WTC11 (cell line): ENCODE data around the gene TMEM184A. TPM values are rescaled to one million over a fixed set of nuclear protein-coding genes. Genes with fewer than 3 reads are reported as not detected.

Source experiments
- ATAC-seq: fragments of 200-7000 bp; cut with Tn5 transposase; 2 replicates; pipeline ENCODE4 v1.10.0; 2021; ENCODE audit warnings: mild to moderate bottlenecking, moderate library complexity
- CTCF ChIA-PET: fragments of 300-600 bp; sonication (Branson Sonifier 250); formaldehyde crosslinking; loops from one replicate; lab custom pipeline; 2021; ENCODE audit warnings: antibody characterized with exemption; lab: Charles Lee
- POLR2A ChIA-PET: fragments of 350-600 bp; sonication (Branson Sonifier 250); formaldehyde crosslinking; loops from one replicate; lab custom pipeline; 2021; ENCODE audit warnings: antibody characterized with exemption; lab: Charles Lee
- DNase-seq: peaks from one replicate; pipeline ENCODE4 v3.0.0; 2021; ENCODE audit warnings: low spot score
- H3K27ac Mint-ChIP-seq: 2 replicates; pipeline ENCODE4 v1.8.0; 2021; ENCODE audit warnings: mixed read lengths
- H3K27me3 Mint-ChIP-seq: 2 replicates; pipeline ENCODE4 v1.8.0; 2021; ENCODE audit warnings: low read depth, mild to moderate bottlenecking, moderate library complexity, mixed read lengths
- H3K36me3 Mint-ChIP-seq: 2 replicates; pipeline ENCODE4 v1.8.0; 2021; ENCODE audit warnings: mixed read lengths
- H3K4me1 Mint-ChIP-seq: 2 replicates; pipeline ENCODE4 v1.8.0; 2022; ENCODE audit warnings: mixed read lengths
- H3K4me3 Mint-ChIP-seq: 2 replicates; pipeline ENCODE4 v1.8.0; 2021; ENCODE audit warnings: mild to moderate bottlenecking, moderate library complexity, mixed read lengths
- H3K9me3 Mint-ChIP-seq: 2 replicates; pipeline ENCODE4 v1.8.0; 2021; ENCODE audit warnings: mixed read lengths
- ETV6 ChIP-seq: sonication (generic); formaldehyde crosslinking; IDR thresholded peaks from 2 replicates; pipeline ENCODE4 v1.8.1; 2022; ENCODE audit warnings: mild to moderate bottlenecking, missing genetic modification reagents
- FOXJ3 ChIP-seq: sonication (generic); formaldehyde crosslinking; IDR thresholded peaks from 2 replicates; pipeline ENCODE4 v1.9.0; 2021; ENCODE audit warnings: missing genetic modification reagents, mild to moderate bottlenecking, borderline replicate concordance
- GTF2I ChIP-seq: fragments of 250-450 bp; sonication (Bioruptor Pico); conservative IDR thresholded peaks from 2 replicates; pipeline ENCODE4 v1.4.0; 2021; ENCODE audit warnings: mild to moderate bottlenecking
- JAZF1 ChIP-seq: fragments of 250-450 bp; sonication (Bioruptor Pico); IDR thresholded peaks from 2 replicates; pipeline ENCODE4 v1.9.0; 2021; ENCODE audit warnings: moderate library complexity, mild to moderate bottlenecking, inconsistent platforms
- NR1H2 ChIP-seq: sonication (generic); formaldehyde crosslinking; IDR thresholded peaks from 2 replicates; pipeline ENCODE4 v1.9.0; 2021; ENCODE audit warnings: mild to moderate bottlenecking, moderate library complexity, missing genetic modification reagents
- OVOL2 ChIP-seq: fragments of 250-450 bp; sonication (Bioruptor Pico); IDR thresholded peaks from 2 replicates; pipeline ENCODE4 v1.9.0; 2021; ENCODE audit warnings: mild to moderate bottlenecking, borderline replicate concordance
- PREB ChIP-seq: sonication (generic); formaldehyde crosslinking; IDR thresholded peaks from 2 replicates; pipeline ENCODE4 v1.8.1; 2022; ENCODE audit warnings: mild to moderate bottlenecking, missing genetic modification reagents, moderate library complexity, borderline replicate concordance
- RELA ChIP-seq: sonication (generic); formaldehyde crosslinking; IDR thresholded peaks from 2 replicates; pipeline ENCODE4 v1.8.1; 2022; ENCODE audit warnings: missing genetic modification reagents, mild to moderate bottlenecking, borderline replicate concordance
- ZBTB43 ChIP-seq: sonication (generic); formaldehyde crosslinking; IDR thresholded peaks from 2 replicates; pipeline ENCODE4 v1.8.1; 2023; ENCODE audit warnings: mild to moderate bottlenecking, missing genetic modification reagents
- ZNF317 ChIP-seq: sonication (generic); formaldehyde crosslinking; IDR thresholded peaks from 2 replicates; pipeline ENCODE4 v1.8.1; 2023; ENCODE audit warnings: low read depth, mild to moderate bottlenecking, moderate library complexity, missing genetic modification reagents, borderline replicate concordance
- ZNF416 ChIP-seq: fragments of 250-450 bp; sonication (Bioruptor Pico); IDR thresholded peaks from 2 replicates; pipeline ENCODE4 v1.9.0; 2021; ENCODE audit warnings: mild to moderate bottlenecking, inconsistent platforms
- total RNA-seq: library from RNA; stranded (reverse); gene quantifications from 3 replicates; pipeline ENCODE4 v1.2.3, GENCODE V29; 2021
- TF ChIP-seq, protein P1 (sequence below): sonication (generic); formaldehyde crosslinking; IDR thresholded peaks from 2 replicates; pipeline ENCODE4 v1.8.1; 2023; ENCODE audit warnings: mild to moderate bottlenecking, missing genetic modification reagents, moderate library complexity
- TF ChIP-seq, protein P2 (sequence below): fragments of 250-450 bp; sonication (Bioruptor Pico); IDR thresholded peaks from 2 replicates; pipeline ENCODE4 v1.9.0; 2021; ENCODE audit warnings: mild to moderate bottlenecking
- TF ChIP-seq, protein P3 (sequence below): sonication (generic); formaldehyde crosslinking; IDR thresholded peaks from 2 replicates; pipeline ENCODE4 v1.8.1; 2022; ENCODE audit warnings: missing genetic modification reagents, borderline replicate concordance

Gene TMEM184A
- total RNA-seq, 1 experiment from 2014 or later = 1.4 TPM

- TF ChIP-seq FOXJ3 (CRISPR knock-in tag) = no peak
Observed at GRCh38 chr7:1500064-1500807, 55.8 kb downstream of the TMEM184A start (continued).

DNA sequence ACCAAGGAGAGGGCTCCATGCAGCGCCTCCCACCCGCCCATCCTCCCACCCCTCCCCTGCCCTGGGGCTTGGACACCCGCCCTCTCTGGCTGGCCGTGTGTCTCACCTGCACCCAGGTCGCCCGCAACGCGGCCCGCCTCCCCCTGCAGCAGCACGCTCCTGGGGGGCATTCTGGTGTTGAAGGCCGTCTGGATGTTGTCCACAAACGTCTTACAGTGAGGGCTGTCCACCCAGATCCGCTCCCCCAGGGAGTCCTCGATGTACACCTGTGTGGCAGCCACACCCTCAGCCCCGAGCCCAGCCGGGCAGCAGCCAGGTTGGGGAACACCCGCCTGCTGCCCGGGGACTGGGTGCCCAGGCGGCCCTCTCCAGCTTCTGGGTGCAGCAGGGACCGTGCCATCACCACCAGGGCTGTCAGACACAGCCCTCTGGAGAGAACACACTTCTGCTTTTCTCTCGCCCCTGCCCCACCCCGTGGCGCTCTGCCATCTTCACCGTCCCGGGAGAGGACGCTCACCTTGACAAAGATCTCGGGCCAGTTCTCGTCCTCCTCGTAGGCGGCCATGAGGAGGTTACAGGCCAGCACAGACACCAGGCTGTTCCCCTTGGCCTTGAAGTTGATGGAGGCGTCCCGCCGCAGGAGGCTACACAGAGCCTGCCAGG lies 56.5 kb downstream of the TMEM184A start:
- POLR2A ChIA-PET = no interaction called here
- Mint-ChIP-seq H3K27me3 (no peaks in the 10 kb centered on the region), H3K4me3 (no peak overlapping the region), H3K27ac (no peak overlapping the region), H3K9me3 (no peaks in the 10 kb centered on the region), H3K4me1 (peaks cover 9% of the 10 kb centered on the region), H3K36me3 (peaks cover 37% of the 10 kb centered on the region)
- CTCF ChIA-PET = no interaction called here
- no peak for TF ChIP-seq OVOL2 (CRISPR knock-in tag)
- TF ChIP-seq, protein P1, sequence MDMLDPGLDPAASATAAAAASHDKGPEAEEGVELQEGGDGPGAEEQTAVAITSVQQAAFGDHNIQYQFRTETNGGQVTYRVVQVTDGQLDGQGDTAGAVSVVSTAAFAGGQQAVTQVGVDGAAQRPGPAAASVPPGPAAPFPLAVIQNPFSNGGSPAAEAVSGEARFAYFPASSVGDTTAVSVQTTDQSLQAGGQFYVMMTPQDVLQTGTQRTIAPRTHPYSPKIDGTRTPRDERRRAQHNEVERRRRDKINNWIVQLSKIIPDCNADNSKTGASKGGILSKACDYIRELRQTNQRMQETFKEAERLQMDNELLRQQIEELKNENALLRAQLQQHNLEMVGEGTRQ = no peak
- no peak for TF ChIP-seq ZBTB43 (CRISPR knock-in tag)
- TF ChIP-seq PREB = no peak
- no peak for TF ChIP-seq NR1H2
- no peak for DNase-seq
- no peak for ATAC-seq

- no peak for DNase-seq
- ChIA-PET POLR2A (no interaction called here), CTCF (interaction anchor here (1.0 kb wide), 1 partner anchor 25 kb away, joined by 5 read pairs; no protein-coding TSS in a partner anchor)
- Mint-ChIP-seq H3K4me1 (peaks cover 9% of the 10 kb centered on the region), H3K9me3 (no peaks in the 10 kb centered on the region), H3K36me3 (peaks cover 37% of the 10 kb centered on the region), H3K27ac (no peak overlapping the region), H3K4me3 (no peak overlapping the region), H3K27me3 (no peaks in the 10 kb centered on the region)
- no peak for ATAC-seq
- TF ChIP-seq, protein P2, sequence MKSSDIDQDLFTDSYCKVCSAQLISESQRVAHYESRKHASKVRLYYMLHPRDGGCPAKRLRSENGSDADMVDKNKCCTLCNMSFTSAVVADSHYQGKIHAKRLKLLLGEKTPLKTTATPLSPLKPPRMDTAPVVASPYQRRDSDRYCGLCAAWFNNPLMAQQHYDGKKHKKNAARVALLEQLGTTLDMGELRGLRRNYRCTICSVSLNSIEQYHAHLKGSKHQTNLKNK (CRISPR knock-in tag) = no peak
- TF ChIP-seq ZNF317 (no peak), GTF2I (CRISPR knock-in tag) (no peak), ETV6 (no peak), ZNF416 (CRISPR knock-in tag) (no peak), RELA (CRISPR knock-in tag) (no peak), JAZF1 (CRISPR knock-in tag) (no peak)
- TF ChIP-seq, protein P3, sequence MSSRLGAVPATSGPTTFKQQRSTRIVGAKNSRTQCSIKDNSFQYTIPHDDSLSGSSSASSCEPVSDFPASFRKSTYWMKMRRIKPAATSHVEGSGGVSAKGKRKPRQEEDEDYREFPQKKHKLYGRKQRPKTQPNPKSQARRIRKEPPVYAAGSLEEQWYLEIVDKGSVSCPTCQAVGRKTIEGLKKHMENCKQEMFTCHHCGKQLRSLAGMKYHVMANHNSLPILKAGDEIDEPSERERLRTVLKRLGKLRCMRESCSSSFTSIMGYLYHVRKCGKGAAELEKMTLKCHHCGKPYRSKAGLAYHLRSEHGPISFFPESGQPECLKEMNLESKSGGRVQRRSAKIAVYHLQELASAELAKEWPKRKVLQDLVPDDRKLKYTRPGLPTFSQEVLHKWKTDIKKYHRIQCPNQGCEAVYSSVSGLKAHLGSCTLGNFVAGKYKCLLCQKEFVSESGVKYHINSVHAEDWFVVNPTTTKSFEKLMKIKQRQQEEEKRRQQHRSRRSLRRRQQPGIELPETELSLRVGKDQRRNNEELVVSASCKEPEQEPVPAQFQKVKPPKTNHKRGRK (CRISPR knock-in tag) = no peak
Observed at GRCh38 chr7:1498370-1499305, 57.4 kb downstream of the TMEM184A start.
